Prostate gland (tissue), 2 donors: Measurements from ENCODE around the gene IDH3G.

ENCODE experiments used
- POLR2AphosphoS5 ChIP-seq: sonication (generic); formaldehyde crosslinking; IDR thresholded peaks from one replicate; pipeline ENCODE4 v1.6.1; 2017; ENCODE audit warnings: antibody characterized with exemption
- TF ChIP-seq, protein P1 (sequence below), 4 experiments: fragments of 200-600 bp in 2 of 4; fragments of 450-650 bp in 2 of 4; sonication (generic) in 2 of 4; IDR thresholded peaks; 1 replicate in 3 of 4; 2 replicates in 1 of 4; pipeline ENCODE4 v1.5.1; 2016 to 2019; ENCODE audit warnings: antibody characterized with exemption in 4 of 4, mild to moderate bottlenecking in 2 of 4, moderate library complexity in 2 of 4

DNA sequence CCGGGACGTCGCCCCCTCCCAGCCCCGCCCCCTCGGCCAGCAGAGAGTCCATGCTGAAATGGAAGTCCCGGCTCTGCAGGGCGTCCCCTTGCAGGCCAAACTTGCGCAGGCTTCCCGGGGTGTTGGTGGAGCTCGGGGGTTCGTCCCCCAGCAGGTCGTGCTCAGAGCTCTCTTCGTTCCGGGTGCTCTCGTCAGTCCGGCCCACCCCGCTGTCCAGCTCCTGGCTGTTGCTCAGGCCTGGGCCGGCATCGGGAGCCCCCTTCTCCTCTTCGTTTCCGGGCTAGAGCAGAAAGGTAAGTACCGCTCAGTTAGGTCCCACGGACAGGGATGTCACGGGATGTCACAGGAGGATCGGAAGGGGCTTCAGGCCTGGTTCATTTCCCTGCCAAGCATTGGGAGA lies 10.4 kb upstream of the IDH3G start:
- no peak for TF ChIP-seq POLR2AphosphoS5
- TF ChIP-seq, protein P1, sequence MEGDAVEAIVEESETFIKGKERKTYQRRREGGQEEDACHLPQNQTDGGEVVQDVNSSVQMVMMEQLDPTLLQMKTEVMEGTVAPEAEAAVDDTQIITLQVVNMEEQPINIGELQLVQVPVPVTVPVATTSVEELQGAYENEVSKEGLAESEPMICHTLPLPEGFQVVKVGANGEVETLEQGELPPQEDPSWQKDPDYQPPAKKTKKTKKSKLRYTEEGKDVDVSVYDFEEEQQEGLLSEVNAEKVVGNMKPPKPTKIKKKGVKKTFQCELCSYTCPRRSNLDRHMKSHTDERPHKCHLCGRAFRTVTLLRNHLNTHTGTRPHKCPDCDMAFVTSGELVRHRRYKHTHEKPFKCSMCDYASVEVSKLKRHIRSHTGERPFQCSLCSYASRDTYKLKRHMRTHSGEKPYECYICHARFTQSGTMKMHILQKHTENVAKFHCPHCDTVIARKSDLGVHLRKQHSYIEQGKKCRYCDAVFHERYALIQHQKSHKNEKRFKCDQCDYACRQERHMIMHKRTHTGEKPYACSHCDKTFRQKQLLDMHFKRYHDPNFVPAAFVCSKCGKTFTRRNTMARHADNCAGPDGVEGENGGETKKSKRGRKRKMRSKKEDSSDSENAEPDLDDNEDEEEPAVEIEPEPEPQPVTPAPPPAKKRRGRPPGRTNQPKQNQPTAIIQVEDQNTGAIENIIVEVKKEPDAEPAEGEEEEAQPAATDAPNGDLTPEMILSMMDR (IDR thresholded peaks at IDR 0.05), result no peak
